K562 (cell line): Measurements from ENCODE around the gene SHROOM3. TPM values are rescaled to one million over a fixed set of nuclear protein-coding genes. Genes with fewer than 3 reads are reported as not detected.

Experiments
- BACH1 ChIP-seq: fragments of 200-800 bp; sonication (Bioruptor generic); IDR thresholded peaks from 2 replicates; pipeline ENCODE4 v1.6.1; 2016; ENCODE audit warnings: missing genetic modification characterization, missing compliant biosample characterization
- BCOR ChIP-seq: fragments of 450-650 bp; IDR thresholded peaks from 2 replicates; pipeline ENCODE4 v1.6.1; 2016
- CEBPB ChIP-seq: fragments of 450-650 bp; IDR thresholded peaks from 2 replicates; pipeline ENCODE4 v1.6.1; 2016; ENCODE audit warnings: missing genetic modification characterization, missing compliant biosample characterization
- COPS2 ChIP-seq: fragments of 450-650 bp; conservative IDR thresholded peaks from 2 replicates; pipeline ENCODE4 v1.6.1; 2016; ENCODE audit warnings: mild to moderate bottlenecking, moderate library complexity
- FOXJ2 ChIP-seq: fragments of 200-800 bp; sonication (Bioruptor generic); IDR thresholded peaks from 2 replicates; pipeline ENCODE4 v1.6.1; 2016; ENCODE audit warnings: missing genetic modification characterization, missing compliant biosample characterization
- GABPB1 ChIP-seq: sonication (generic); formaldehyde crosslinking; IDR thresholded peaks from 2 replicates; pipeline ENCODE4 v1.8.0; 2022; ENCODE audit warnings: mild to moderate bottlenecking, missing genetic modification reagents
- HNRNPK ChIP-seq: fragments of 200-400 bp; formaldehyde crosslinking; IDR thresholded peaks from one replicate; pipeline ENCODE4 v1.6.1; 2018; ENCODE audit warnings: mild to moderate bottlenecking, low read depth, low read length; ENCODE audit not compliant: poor library complexity, severe bottlenecking
- KHSRP ChIP-seq: fragments of 450-650 bp; IDR thresholded peaks from 2 replicates; pipeline ENCODE4 v1.6.1; 2017
- MAFG ChIP-seq: fragments of 450-650 bp; conservative IDR thresholded peaks from 2 replicates; pipeline ENCODE4 v1.6.1; 2016; ENCODE audit warnings: missing genetic modification characterization, missing compliant biosample characterization
- MAFK ChIP-seq: IDR thresholded peaks from 2 replicates; pipeline ENCODE4 v1.6.1; 2011; ENCODE audit warnings: low read length, improper control_type of control experiment
- NBN ChIP-seq: fragments of 450-650 bp; IDR thresholded peaks from 2 replicates; pipeline ENCODE4 v1.6.1; 2016; ENCODE audit warnings: low read depth, mild to moderate bottlenecking
- NFATC3 ChIP-seq: fragments of 450-650 bp; IDR thresholded peaks from 2 replicates; pipeline ENCODE4 v1.6.1; 2017; ENCODE audit warnings: mild to moderate bottlenecking
- PPARD ChIP-seq: fragments of 250-450 bp; sonication (Bioruptor Pico); IDR thresholded peaks from 2 replicates; pipeline ENCODE4 v1.8.0; 2022; ENCODE audit warnings: inconsistent platforms, mild to moderate bottlenecking, moderate library complexity
- PTRF ChIP-seq: fragments of 450-650 bp; IDR thresholded peaks from 2 replicates; pipeline ENCODE4 v1.6.1; 2016; ENCODE audit warnings: mild to moderate bottlenecking, missing genetic modification characterization, missing compliant biosample characterization
- TFAM ChIP-seq: fragments of 250-450 bp; sonication (Bioruptor Pico); conservative IDR thresholded peaks from 2 replicates; pipeline ENCODE4 v1.5.0; 2021; ENCODE audit warnings: mild to moderate bottlenecking, moderate library complexity
- ZC3H4 ChIP-seq: sonication (generic); formaldehyde crosslinking; IDR thresholded peaks from 2 replicates; pipeline ENCODE4 v1.9.0; 2021; ENCODE audit warnings: missing genetic modification reagents, borderline replicate concordance
- ZNF165 ChIP-seq: fragments of 250-450 bp; sonication (Bioruptor Pico); IDR thresholded peaks from 2 replicates; pipeline ENCODE4 v1.4.0; 2020; ENCODE audit warnings: borderline replicate concordance
- ZNF77 ChIP-seq: fragments of 250-450 bp; sonication (Bioruptor Pico); IDR thresholded peaks from 2 replicates; pipeline ENCODE4 v1.5.0; 2020
- ZSCAN29 ChIP-seq: fragments of 450-650 bp; IDR thresholded peaks from 2 replicates; pipeline ENCODE4 v1.6.1; 2017
- polyA plus RNA-seq, 8 experiments: library from polyadenylated mRNA; depleted of rRNA in 4 of 8; stranded (reverse) in 5 of 8; unstranded in 3 of 8; fragments of >200 nt; fragmentation: Nextera tagmentation in 2 of 8; fragmentation: Illumina TruSeq in 1 of 8; extraction: Ambion mirVana in 2 of 8; extraction: Trizol in 1 of 8; gene quantifications; 2 replicates each; pipeline versions ENCODE4 v1.2.1 to v1.2.3, GENCODE V29; 2011 to 2014; ENCODE audit warnings: inconsistent platforms in 1 of 8, missing spikeins in 1 of 8
- total RNA-seq, 7 experiments: library from RNA; depleted of rRNA in 6 of 7; stranded (reverse); fragments of >200 nt in 6 of 7; fragmentation: Illumina TruSeq in 2 of 7; extraction: Trizol in 2 of 7; gene quantifications; 2 replicates each; pipeline versions ENCODE4 v1.2.1 to v1.2.3, GENCODE V29; 2011 to 2021; ENCODE audit warnings: low replicate concordance in 1 of 7
- TF ChIP-seq, protein P1 (sequence below), 2 experiments: fragments of 450-650 bp; IDR thresholded peaks; 2 replicates each; pipeline ENCODE4 v1.6.1; 2016
- TF ChIP-seq, protein P2 (sequence below): IDR thresholded peaks from 2 replicates; pipeline ENCODE4 v1.6.1; 2011; ENCODE audit not compliant: insufficient read length; ENCODE audit errors: extremely low read depth
- TF ChIP-seq, protein P3 (sequence below): sonication (generic); formaldehyde crosslinking; IDR thresholded peaks from 2 replicates; pipeline ENCODE4 v1.8.1; 2023; ENCODE audit warnings: mild to moderate bottlenecking, missing genetic modification reagents
- TF ChIP-seq, protein P4 (sequence below): fragments of 250-450 bp; sonication (Bioruptor Pico); IDR thresholded peaks from 2 replicates; pipeline ENCODE4 v1.4.0; 2020; ENCODE audit warnings: borderline replicate concordance
- TF ChIP-seq, protein P5 (sequence below): sonication (generic); formaldehyde crosslinking; IDR thresholded peaks from 2 replicates; pipeline ENCODE4 v1.8.1; 2023; ENCODE audit warnings: mild to moderate bottlenecking, missing genetic modification reagents

Gene SHROOM3
- total and polyA plus RNA-seq, 9 of the 15 experiments (the other 6 are each of a cell fraction or from before 2014, with no cell fraction given), result 0.01 to 0.07 TPM; not detected in 7

DNA sequence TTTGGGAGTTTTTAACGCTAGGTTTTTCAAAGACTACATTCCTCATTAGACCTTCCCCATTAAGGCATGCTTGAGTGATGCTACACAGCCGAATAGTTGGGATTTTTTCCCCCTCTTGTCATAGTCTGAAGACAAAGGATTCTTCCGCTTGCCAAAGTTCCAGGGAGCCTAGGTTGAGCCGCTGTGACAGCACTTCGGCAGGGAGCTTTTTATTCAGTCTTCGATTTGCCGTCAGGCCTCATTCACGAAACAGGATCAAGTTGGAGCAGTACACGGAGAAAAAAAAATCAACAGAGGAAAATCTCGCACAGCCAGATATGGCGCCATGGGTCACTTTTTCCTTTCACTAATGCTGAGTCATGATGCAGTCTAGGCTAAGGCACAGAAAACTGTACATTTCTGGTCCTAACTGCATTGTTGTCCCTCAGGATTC, 24.3 kb downstream of the SHROOM3 start (continued):
- TF ChIP-seq NFATC3 (0 out of 2 replicates have a peak, but pooled peaks have one; percentile 33), CEBPB (tag) (no peak), ZSCAN29 (no peak), COPS2 (no peak), PTRF (tag) (no peak), KHSRP (no peak), FOXJ2 (no peak), ZNF77 (no peak), HNRNPK (no peak), MAFK (peak; percentile 94), BACH1 (peak; percentile 93), ZNF165 (no peak), GABPB1 (CRISPR knock-in tag) (no peak), MAFG (tag) (peak; percentile 98), TFAM (CRISPR knock-in tag) (no peak), NBN (no peak), BCOR (no peak; the same call in 1 of the 2 replicates), ZC3H4 (CRISPR knock-in tag) (no peak), PPARD (CRISPR knock-in tag) (no peak)
- TF ChIP-seq, protein P1, sequence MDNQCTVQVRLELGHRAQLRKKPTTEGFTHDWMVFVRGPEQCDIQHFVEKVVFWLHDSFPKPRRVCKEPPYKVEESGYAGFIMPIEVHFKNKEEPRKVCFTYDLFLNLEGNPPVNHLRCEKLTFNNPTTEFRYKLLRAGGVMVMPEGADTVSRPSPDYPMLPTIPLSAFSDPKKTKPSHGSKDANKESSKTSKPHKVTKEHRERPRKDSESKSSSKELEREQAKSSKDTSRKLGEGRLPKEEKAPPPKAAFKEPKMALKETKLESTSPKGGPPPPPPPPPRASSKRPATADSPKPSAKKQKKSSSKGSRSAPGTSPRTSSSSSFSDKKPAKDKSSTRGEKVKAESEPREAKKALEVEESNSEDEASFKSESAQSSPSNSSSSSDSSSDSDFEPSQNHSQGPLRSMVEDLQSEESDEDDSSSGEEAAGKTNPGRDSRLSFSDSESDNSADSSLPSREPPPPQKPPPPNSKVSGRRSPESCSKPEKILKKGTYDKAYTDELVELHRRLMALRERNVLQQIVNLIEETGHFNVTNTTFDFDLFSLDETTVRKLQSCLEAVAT (IDR thresholded peaks at IDR 0.05), result no peak
- TF ChIP-seq, protein P2, sequence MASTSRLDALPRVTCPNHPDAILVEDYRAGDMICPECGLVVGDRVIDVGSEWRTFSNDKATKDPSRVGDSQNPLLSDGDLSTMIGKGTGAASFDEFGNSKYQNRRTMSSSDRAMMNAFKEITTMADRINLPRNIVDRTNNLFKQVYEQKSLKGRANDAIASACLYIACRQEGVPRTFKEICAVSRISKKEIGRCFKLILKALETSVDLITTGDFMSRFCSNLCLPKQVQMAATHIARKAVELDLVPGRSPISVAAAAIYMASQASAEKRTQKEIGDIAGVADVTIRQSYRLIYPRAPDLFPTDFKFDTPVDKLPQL, result no peak
- TF ChIP-seq, protein P3, sequence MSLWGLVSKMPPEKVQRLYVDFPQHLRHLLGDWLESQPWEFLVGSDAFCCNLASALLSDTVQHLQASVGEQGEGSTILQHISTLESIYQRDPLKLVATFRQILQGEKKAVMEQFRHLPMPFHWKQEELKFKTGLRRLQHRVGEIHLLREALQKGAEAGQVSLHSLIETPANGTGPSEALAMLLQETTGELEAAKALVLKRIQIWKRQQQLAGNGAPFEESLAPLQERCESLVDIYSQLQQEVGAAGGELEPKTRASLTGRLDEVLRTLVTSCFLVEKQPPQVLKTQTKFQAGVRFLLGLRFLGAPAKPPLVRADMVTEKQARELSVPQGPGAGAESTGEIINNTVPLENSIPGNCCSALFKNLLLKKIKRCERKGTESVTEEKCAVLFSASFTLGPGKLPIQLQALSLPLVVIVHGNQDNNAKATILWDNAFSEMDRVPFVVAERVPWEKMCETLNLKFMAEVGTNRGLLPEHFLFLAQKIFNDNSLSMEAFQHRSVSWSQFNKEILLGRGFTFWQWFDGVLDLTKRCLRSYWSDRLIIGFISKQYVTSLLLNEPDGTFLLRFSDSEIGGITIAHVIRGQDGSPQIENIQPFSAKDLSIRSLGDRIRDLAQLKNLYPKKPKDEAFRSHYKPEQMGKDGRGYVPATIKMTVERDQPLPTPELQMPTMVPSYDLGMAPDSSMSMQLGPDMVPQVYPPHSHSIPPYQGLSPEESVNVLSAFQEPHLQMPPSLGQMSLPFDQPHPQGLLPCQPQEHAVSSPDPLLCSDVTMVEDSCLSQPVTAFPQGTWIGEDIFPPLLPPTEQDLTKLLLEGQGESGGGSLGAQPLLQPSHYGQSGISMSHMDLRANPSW (CRISPR knock-in tag), result no peak
- TF ChIP-seq, protein P4, sequence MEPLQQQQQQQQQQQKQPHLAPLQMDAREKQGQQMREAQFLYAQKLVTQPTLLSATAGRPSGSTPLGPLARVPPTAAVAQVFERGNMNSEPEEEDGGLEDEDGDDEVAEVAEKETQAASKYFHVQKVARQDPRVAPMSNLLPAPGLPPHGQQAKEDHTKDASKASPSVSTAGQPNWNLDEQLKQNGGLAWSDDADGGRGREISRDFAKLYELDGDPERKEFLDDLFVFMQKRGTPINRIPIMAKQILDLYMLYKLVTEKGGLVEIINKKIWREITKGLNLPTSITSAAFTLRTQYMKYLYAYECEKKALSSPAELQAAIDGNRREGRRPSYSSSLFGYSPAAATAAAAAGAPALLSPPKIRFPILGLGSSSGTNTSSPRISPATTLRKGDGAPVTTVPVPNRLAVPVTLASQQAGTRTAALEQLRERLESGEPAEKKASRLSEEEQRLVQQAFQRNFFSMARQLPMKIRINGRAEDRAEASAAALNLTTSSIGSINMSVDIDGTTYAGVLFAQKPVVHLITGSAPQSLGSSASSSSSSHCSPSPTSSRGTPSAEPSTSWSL (CRISPR knock-in tag), result no peak
- TF ChIP-seq, protein P5, sequence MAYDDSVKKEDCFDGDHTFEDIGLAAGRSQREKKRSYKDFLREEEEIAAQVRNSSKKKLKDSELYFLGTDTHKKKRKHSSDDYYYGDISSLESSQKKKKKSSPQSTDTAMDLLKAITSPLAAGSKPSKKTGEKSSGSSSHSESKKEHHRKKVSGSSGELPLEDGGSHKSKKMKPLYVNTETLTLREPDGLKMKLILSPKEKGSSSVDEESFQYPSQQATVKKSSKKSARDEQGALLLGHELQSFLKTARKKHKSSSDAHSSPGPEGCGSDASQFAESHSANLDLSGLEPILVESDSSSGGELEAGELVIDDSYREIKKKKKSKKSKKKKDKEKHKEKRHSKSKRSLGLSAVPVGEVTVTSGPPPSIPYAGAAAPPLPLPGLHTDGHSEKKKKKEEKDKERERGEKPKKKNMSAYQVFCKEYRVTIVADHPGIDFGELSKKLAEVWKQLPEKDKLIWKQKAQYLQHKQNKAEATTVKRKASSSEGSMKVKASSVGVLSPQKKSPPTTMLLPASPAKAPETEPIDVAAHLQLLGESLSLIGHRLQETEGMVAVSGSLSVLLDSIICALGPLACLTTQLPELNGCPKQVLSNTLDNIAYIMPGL (CRISPR knock-in tag), result no peak
